GM23338 (cell line): Measurements from ENCODE around the gene CSNK1G1. TPM values are rescaled to one million over a fixed set of nuclear protein-coding genes. Genes with fewer than 3 reads are reported as not detected.

Experiments used
- ATAC-seq: fragments of 200-7000 bp; cut with Tn5 transposase; 3 replicates; pipeline ENCODE4 v1.9.1; 2020
- DNase-seq: peaks from one replicate; pipeline ENCODE4 v3.0.0-alpha.2; 2015; ENCODE audit warnings: low spot score
- H2AFZ ChIP-seq: fragments of 200-600 bp; sonication (generic); 2 replicates; pipeline ENCODE4 v1.8.0; 2016; ENCODE audit warnings: antibody characterized with exemption, mild to moderate bottlenecking, moderate library complexity
- H3F3A ChIP-seq: fragments of 200-600 bp; sonication (generic); replicated peaks from 2 replicates; pipeline ENCODE4 v1.8.0; 2017; ENCODE audit warnings: antibody characterized with exemption, mixed run types, low read depth
- H3K27ac ChIP-seq: fragments of 200-600 bp; sonication (generic); 2 replicates; pipeline ENCODE4 v1.6.1; 2016; ENCODE audit warnings: low read depth
- H3K27me3 ChIP-seq: fragments of 200-600 bp; sonication (generic); 2 replicates; pipeline ENCODE4 v1.8.0; 2016; ENCODE audit warnings: mild to moderate bottlenecking, mixed run types, moderate library complexity; ENCODE audit not compliant: insufficient read depth
- H3K36me3 ChIP-seq: fragments of 200-600 bp; sonication (generic); 2 replicates; pipeline ENCODE4 v1.8.0; 2016; ENCODE audit warnings: mild to moderate bottlenecking; ENCODE audit not compliant: insufficient read depth
- H3K4me1 ChIP-seq: fragments of 200-600 bp; sonication (generic); 2 replicates; pipeline ENCODE4 v1.8.0; 2016; ENCODE audit warnings: mild to moderate bottlenecking, moderate library complexity; ENCODE audit not compliant: insufficient read depth
- H3K4me2 ChIP-seq: fragments of 200-600 bp; sonication (generic); 2 replicates; pipeline ENCODE4 v1.7.1; 2017; ENCODE audit warnings: mixed run types
- H3K4me3 ChIP-seq: fragments of 200-600 bp; sonication (generic); 2 replicates; pipeline ENCODE4 v1.6.1; 2016; ENCODE audit warnings: mixed run types
- H3K79me2 ChIP-seq: fragments of 200-600 bp; sonication (generic); replicated peaks from 2 replicates; pipeline ENCODE4 v1.8.0; 2017; ENCODE audit warnings: mild to moderate bottlenecking; ENCODE audit not compliant: insufficient read depth
- H3K9me2 ChIP-seq: fragments of 200-600 bp; sonication (generic); 2 replicates; pipeline ENCODE4 v1.8.0; 2017; ENCODE audit not compliant: insufficient read depth
- H4K20me1 ChIP-seq: fragments of 200-600 bp; sonication (generic); replicated peaks from 2 replicates; pipeline ENCODE4 v1.8.0; 2017; ENCODE audit warnings: mild to moderate bottlenecking; ENCODE audit not compliant: insufficient read depth
- H3K27ac Mint-ChIP-seq: 2 replicates; pipeline ENCODE4 v1.8.0; 2020; ENCODE audit warnings: inconsistent platforms, mild to moderate bottlenecking, moderate library complexity, mixed read lengths
- H3K27me3 Mint-ChIP-seq: 3 replicates; pipeline ENCODE4 v1.8.0; 2022; ENCODE audit warnings: low read depth, mild to moderate bottlenecking, moderate library complexity, mixed read lengths, inconsistent platforms; ENCODE audit not compliant: insufficient read depth, poor library complexity
- H3K36me3 Mint-ChIP-seq: 3 replicates; pipeline ENCODE4 v1.8.0; 2021; ENCODE audit warnings: low read depth, mild to moderate bottlenecking, inconsistent platforms, moderate library complexity, mixed read lengths
- H3K4me1 Mint-ChIP-seq: 3 replicates; pipeline ENCODE4 v1.8.0; 2020; ENCODE audit warnings: mild to moderate bottlenecking, inconsistent platforms, mixed read lengths
- H3K4me3 Mint-ChIP-seq: 3 replicates; pipeline ENCODE4 v1.8.0; 2021; ENCODE audit warnings: moderate library complexity, mild to moderate bottlenecking, inconsistent platforms, mixed read lengths
- H3K9me3 Mint-ChIP-seq: 3 replicates; pipeline ENCODE4 v1.8.0; 2020; ENCODE audit warnings: moderate library complexity, mild to moderate bottlenecking, inconsistent platforms, mixed read lengths
- EZH2phosphoT487 ChIP-seq: fragments of 200-600 bp; sonication (generic); IDR thresholded peaks from one replicate; pipeline ENCODE4 v1.8.1; 2018; ENCODE audit warnings: antibody characterized with exemption; ENCODE audit not compliant: unreplicated experiment
- JUNB ChIP-seq: IDR thresholded peaks from one replicate; pipeline ENCODE4 v1.6.1; 2016; ENCODE audit warnings: antibody characterized with exemption; ENCODE audit not compliant: unreplicated experiment
- POLR2AphosphoS5 ChIP-seq: IDR thresholded peaks from 2 replicates; pipeline ENCODE4 v1.6.1; 2016; ENCODE audit warnings: antibody characterized with exemption, low read depth
- REST ChIP-seq: IDR thresholded peaks from one replicate; pipeline ENCODE4 v1.6.1; 2018; ENCODE audit warnings: antibody characterized with exemption; ENCODE audit not compliant: unreplicated experiment
- STAT1 ChIP-seq: IDR thresholded peaks from one replicate; pipeline ENCODE4 v1.6.1; 2016; ENCODE audit warnings: antibody characterized with exemption; ENCODE audit not compliant: unreplicated experiment
- ZNF331 ChIP-seq: fragments of 250-450 bp; sonication (Bioruptor Pico); IDR thresholded peaks from 2 replicates; pipeline ENCODE4 v1.5.0; 2020; ENCODE audit warnings: low read depth, mild to moderate bottlenecking, moderate library complexity
- ZNF462 ChIP-seq: fragments of 250-450 bp; sonication (Bioruptor Pico); IDR thresholded peaks from 2 replicates; pipeline ENCODE4 v1.5.0; 2020; ENCODE audit warnings: mild to moderate bottlenecking, moderate library complexity
- polyA plus RNA-seq: library from polyadenylated mRNA; unstranded; fragments of >200 nt; fragmentation: Nextera tagmentation; extraction: Ambion mirVana; gene quantifications from 2 replicates; pipeline ENCODE4 v1.2.1, GENCODE V29; 2016
- total RNA-seq: library from RNA; depleted of rRNA; stranded (reverse); fragments of >200 nt; shearing (Covaris generic); gene quantifications from 2 replicates; pipeline ENCODE4 v1.2.3, GENCODE V29; 2014

Gene CSNK1G1
- total and polyA plus RNA-seq, 2 experiments from 2014 or later: 9.3 to 13.4 TPM

DNA sequence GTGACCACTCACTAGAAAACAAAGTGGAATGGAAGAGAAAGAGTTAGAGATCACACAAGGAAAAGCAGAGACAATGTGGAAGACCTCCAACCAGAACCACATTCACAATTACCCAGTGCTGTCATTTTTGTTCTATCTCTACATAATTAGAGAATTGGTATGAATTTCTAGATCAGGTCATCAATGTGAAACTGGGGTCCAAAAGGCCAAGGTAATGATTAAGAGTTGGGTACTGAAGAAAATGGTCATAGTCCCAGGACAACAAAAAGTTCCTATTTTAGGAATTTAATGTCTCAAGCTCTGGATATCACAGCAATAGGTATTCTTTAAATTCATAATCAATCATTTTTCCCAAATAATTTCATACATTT lies 108.5 kb downstream of the CSNK1G1 start:
- Mint-ChIP-seq H3K9me3 (no peaks in the 10 kb centered on the region), H3K27ac (peak overlapping the region; percentile 81), H3K36me3 (no peaks in the 10 kb centered on the region; the same call in 2 of the 3 replicates), H3K27me3 (no peaks in the 10 kb centered on the region), H3K4me3 (no peak overlapping the region), H3K4me1 (peaks cover 19% of the 10 kb centered on the region)
- Histone ChIP-seq H3K9me2 (no peaks in the 10 kb centered on the region), H3F3A (no peaks in the 10 kb centered on the region), H3K4me2 (0 out of 2 replicates have a peak overlapping the region, but pooled peaks have one; percentile 3), H3K79me2 (0 out of 2 replicates have a peak, but pooled peaks cover 3% of the 10 kb centered on the region), H3K27ac (peak overlapping the region; percentile 53), H3K27me3 (no peaks in the 10 kb centered on the region), H4K20me1 (no peaks in the 10 kb centered on the region), H3K36me3 (no peaks in the 10 kb centered on the region), H2AFZ (no peak overlapping the region), H3K4me3 (no peak overlapping the region), H3K4me1 (peaks cover 14% of the 10 kb centered on the region; the same call in 1 of the 2 replicates)
- TF ChIP-seq JUNB: no peak
- no peak for TF ChIP-seq ZNF462 (CRISPR knock-in tag)
- TF ChIP-seq EZH2phosphoT487: no peak
- no peak for TF ChIP-seq POLR2AphosphoS5
- no peak for TF ChIP-seq STAT1
- TF ChIP-seq ZNF331 (CRISPR knock-in tag): no peak
- no peak for TF ChIP-seq REST
- ATAC-seq: no peak
- DNase-seq: no peak
